Smooth muscle cell (in vitro differentiated cells): Measurements from ENCODE around the gene PTPRF. TPM values are rescaled to one million over a fixed set of nuclear protein-coding genes. Genes with fewer than 3 reads are reported as not detected.
"Not testable (repeated sequence)": the region's sequence is repeated elsewhere in the genome, so short reads cannot be mapped to it uniquely, and the experiment has no call there.

Experiments
- DNase-seq: peaks from one replicate; lab custom pipeline; 2025; ENCODE audit not compliant: unreplicated experiment; lab: John Stamatoyannopoulos, UW
- H2AFZ ChIP-seq: fragments of 200-600 bp; sonication (generic); 2 replicates; pipeline ENCODE4 v1.6.0; 2016; ENCODE audit warnings: antibody characterized with exemption, low read depth, mild to moderate bottlenecking
- H3F3A ChIP-seq: fragments of 200-600 bp; sonication (generic); 2 replicates; pipeline ENCODE4 v1.6.0; 2017; ENCODE audit warnings: antibody characterized with exemption, low read depth
- H3K27ac ChIP-seq: fragments of 200-600 bp; sonication (generic); 2 replicates; pipeline ENCODE4 v1.5.1; 2016; ENCODE audit warnings: low read depth, mild to moderate bottlenecking
- H3K27me3 ChIP-seq: fragments of 200-600 bp; sonication (generic); 2 replicates; pipeline ENCODE4 v1.6.1; 2016; ENCODE audit warnings: low read depth, mild to moderate bottlenecking
- H3K36me3 ChIP-seq: fragments of 200-600 bp; sonication (generic); 2 replicates; pipeline ENCODE4 v1.5.1; 2016; ENCODE audit warnings: low read depth
- H3K4me1 ChIP-seq: fragments of 200-600 bp; sonication (generic); 2 replicates; pipeline ENCODE4 v1.5.1; 2016; ENCODE audit warnings: low read depth
- H3K4me2 ChIP-seq: fragments of 200-600 bp; sonication (generic); 2 replicates; pipeline ENCODE4 v1.6.0; 2016; ENCODE audit warnings: mild to moderate bottlenecking
- H3K4me3 ChIP-seq: fragments of 200-600 bp; sonication (generic); 2 replicates; pipeline ENCODE4 v1.5.1; 2016; ENCODE audit warnings: mild to moderate bottlenecking
- H3K79me2 ChIP-seq: fragments of 200-600 bp; sonication (generic); 2 replicates; pipeline ENCODE4 v1.6.0; 2016; ENCODE audit warnings: low read depth, mild to moderate bottlenecking
- H3K9ac ChIP-seq: fragments of 200-600 bp; sonication (generic); 2 replicates; pipeline ENCODE4 v1.6.0; 2016; ENCODE audit warnings: low read depth
- H3K9me3 ChIP-seq: fragments of 200-600 bp; sonication (generic); replicated peaks from 2 replicates; pipeline ENCODE4 v1.5.1; 2016; ENCODE audit warnings: low read depth
- H4K20me1 ChIP-seq: fragments of 200-600 bp; sonication (generic); 2 replicates; pipeline ENCODE4 v1.6.0; 2016; ENCODE audit warnings: low read depth
- WGBS: methylation state at CpG from one replicate; pipeline ENCODE4 v1.1.7; 2016; ENCODE audit warnings: low lambda C conversion rate; 5-methylcytosine and 5-hydroxymethylcytosine counted together
- polyA plus RNA-seq: library from polyadenylated mRNA; unstranded; fragments of >200 nt; fragmentation: Nextera tagmentation; extraction: Ambion mirVana; gene quantifications from 2 replicates; pipeline ENCODE4 v1.2.1, GENCODE V29; 2016
- total RNA-seq: library from RNA; depleted of rRNA; stranded (reverse); fragments of >200 nt; gene quantifications from 2 replicates; pipeline ENCODE4 v1.2.3, GENCODE V29; 2014
- TF ChIP-seq, protein P1 (sequence below): fragments of 200-600 bp; sonication (generic); IDR thresholded peaks from 2 replicates; pipeline ENCODE4 v1.5.1; 2017; ENCODE audit warnings: borderline replicate concordance, mild to moderate bottlenecking, antibody characterized with exemption; ENCODE audit not compliant: insufficient read depth, poor library complexity, severe bottlenecking

Gene PTPRF
- total and polyA plus RNA-seq, 2 experiments from 2014 or later = 39.9 to 71.0 TPM

DNA sequence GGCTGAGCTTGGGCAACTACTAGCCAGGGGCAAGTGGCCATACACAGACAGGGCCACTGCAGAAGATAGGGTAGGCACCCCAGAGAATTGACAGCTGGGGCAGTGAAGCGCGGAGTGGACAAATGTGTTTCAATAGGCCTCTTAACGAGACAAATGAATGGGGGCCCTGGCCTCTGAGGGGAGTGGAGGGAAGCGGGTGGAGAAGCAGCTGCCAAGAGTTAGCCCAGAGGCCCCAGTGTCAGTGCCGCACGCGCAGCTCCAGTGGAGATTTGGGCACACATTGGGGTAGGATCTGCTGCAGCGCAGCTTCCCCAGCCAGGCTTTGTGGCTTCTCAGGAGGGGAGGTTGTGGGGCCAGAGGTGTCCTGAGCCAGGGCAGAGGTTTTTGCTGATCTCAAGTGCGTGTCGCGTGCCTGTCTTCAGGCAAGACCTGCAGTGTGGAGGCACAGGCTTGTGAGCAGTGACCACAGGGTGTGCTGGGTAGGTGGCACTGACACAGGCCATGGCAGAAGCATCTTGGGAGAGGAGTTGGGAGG, 16.9 kb downstream of the PTPRF start:
- H3K4me1 ChIP-seq = peaks cover 35% of the 10 kb centered on the region
- TF ChIP-seq, protein P1, sequence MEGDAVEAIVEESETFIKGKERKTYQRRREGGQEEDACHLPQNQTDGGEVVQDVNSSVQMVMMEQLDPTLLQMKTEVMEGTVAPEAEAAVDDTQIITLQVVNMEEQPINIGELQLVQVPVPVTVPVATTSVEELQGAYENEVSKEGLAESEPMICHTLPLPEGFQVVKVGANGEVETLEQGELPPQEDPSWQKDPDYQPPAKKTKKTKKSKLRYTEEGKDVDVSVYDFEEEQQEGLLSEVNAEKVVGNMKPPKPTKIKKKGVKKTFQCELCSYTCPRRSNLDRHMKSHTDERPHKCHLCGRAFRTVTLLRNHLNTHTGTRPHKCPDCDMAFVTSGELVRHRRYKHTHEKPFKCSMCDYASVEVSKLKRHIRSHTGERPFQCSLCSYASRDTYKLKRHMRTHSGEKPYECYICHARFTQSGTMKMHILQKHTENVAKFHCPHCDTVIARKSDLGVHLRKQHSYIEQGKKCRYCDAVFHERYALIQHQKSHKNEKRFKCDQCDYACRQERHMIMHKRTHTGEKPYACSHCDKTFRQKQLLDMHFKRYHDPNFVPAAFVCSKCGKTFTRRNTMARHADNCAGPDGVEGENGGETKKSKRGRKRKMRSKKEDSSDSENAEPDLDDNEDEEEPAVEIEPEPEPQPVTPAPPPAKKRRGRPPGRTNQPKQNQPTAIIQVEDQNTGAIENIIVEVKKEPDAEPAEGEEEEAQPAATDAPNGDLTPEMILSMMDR = no peak
- whole genome bisulfite sequencing = 82% methylated on average over 11 of the region's 11 CpGs
- H3K27me3 ChIP-seq = no peaks in the 10 kb centered on the region
- H3K4me2 ChIP-seq = no peak overlapping the region
- peak overlapping the region; percentile 69 for H3K27ac ChIP-seq
- H3K9ac ChIP-seq = peak overlapping the region; percentile 41
- no peak for DNase-seq
- H2AFZ ChIP-seq = no peak overlapping the region
- H3K79me2 ChIP-seq = peaks cover 13% of the 10 kb centered on the region
- H3K36me3 ChIP-seq = no peaks in the 10 kb centered on the region
- no peaks in the 10 kb centered on the region for H3K9me3 ChIP-seq
- no peak overlapping the region for H3K4me3 ChIP-seq
- H3F3A ChIP-seq = no peaks in the 10 kb centered on the region
- peaks cover 23% of the 10 kb centered on the region for H4K20me1 ChIP-seq

DNA sequence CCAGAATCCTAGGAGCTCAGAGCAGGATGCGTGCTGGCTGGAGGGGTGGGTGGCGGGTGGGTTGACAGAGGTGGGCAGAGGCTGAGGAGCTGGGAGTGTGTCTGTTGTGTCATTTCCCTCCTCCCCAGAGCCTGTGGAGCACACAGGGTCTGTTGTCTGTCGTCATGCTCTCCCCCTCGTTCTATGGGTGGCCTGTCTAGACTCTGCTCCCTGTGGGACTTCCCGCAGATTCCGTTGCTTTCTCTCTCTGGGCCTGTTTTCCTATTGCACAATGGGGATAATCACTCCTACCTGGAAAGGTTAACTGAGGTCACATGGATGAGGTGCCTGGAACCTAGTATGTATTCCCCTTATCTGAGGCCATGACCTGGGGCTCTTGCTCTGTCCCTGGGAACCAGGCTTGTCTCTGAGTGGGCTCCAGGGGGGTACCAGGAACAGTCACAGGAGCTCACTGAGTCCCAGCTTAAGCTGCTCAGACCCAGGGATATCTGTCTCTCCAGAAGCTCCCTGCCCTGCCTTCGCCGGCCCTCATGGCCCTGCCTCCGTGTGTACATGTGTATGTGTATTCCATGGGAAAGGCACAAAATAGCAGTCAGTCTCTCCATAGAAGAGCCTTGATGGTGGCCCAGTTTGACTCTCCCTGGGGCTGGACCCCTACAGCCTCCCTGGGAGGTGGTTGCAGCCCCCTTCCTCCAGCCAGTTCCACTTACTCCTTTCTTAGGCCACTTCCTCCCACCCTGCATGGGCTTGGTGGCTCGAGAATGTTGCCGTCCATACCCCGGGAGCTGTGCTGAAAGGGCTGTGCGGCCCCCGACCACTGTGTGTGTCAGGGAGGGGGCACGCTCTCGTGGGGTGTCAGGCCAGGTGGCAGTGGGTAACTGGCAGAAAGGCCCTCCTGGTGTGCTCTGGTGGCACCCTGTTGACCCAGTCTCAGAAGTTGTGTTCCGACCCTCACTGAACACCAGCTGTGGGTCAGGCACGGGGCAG, 17.9 kb downstream of the PTPRF start:
- no peak overlapping the region for H3K4me2 ChIP-seq
- peak overlapping the region; percentile 69 for H3K27ac ChIP-seq
- no peaks in the 10 kb centered on the region for H3K9me3 ChIP-seq
- peaks cover 35% of the 10 kb centered on the region for H3K4me1 ChIP-seq
- H3F3A ChIP-seq = no peaks in the 10 kb centered on the region
- H4K20me1 ChIP-seq = peaks cover 13% of the 10 kb centered on the region
- TF ChIP-seq, protein P1 = no peak
- H3K27me3 ChIP-seq = no peaks in the 10 kb centered on the region
- H3K36me3 ChIP-seq = no peaks in the 10 kb centered on the region
- H3K9ac ChIP-seq = peak overlapping the region; percentile 41
- no peak overlapping the region for H3K4me3 ChIP-seq
- DNase-seq = no peak
- H3K79me2 ChIP-seq = peaks cover 7% of the 10 kb centered on the region
- H2AFZ ChIP-seq = no peak overlapping the region
- WGBS = 68% methylated on average over 18 of the region's 18 CpGs

DNA sequence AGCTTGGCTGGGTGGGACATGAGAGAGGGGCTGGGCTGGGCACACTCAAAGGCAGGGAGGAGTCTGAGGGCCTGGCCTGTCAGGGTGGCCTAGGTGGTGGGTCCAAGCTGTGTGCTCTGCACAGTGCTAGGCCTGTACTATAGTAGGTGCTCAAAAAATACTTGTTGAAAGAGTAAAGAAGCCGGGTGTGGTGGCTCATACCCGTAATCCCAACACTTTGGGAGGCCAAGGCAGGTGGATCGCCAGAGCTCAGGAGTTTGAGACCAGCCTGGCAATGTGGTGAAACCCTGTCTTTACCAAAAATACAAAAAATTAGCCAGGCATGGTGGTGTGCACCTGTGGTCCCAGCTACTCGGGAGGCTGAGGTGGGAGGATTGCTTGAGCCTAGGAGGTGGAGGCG, 18.7 kb downstream of the PTPRF start:
- Histone ChIP-seq H3K27ac (peak overlapping the region; percentile 69), H3K4me2 (peak overlapping the region; percentile 61), H3K4me1 (peaks cover 35% of the 10 kb centered on the region)
- not testable (repeated sequence) for H3K9me3 ChIP-seq, H3F3A ChIP-seq, DNase-seq, H3K9ac ChIP-seq, H2AFZ ChIP-seq, H3K36me3 ChIP-seq, H3K79me2 ChIP-seq, H3K4me3 ChIP-seq, H3K27me3 ChIP-seq, H4K20me1 ChIP-seq
- WGBS = 86% methylated on average over 5 of the region's 5 CpGs

DNA sequence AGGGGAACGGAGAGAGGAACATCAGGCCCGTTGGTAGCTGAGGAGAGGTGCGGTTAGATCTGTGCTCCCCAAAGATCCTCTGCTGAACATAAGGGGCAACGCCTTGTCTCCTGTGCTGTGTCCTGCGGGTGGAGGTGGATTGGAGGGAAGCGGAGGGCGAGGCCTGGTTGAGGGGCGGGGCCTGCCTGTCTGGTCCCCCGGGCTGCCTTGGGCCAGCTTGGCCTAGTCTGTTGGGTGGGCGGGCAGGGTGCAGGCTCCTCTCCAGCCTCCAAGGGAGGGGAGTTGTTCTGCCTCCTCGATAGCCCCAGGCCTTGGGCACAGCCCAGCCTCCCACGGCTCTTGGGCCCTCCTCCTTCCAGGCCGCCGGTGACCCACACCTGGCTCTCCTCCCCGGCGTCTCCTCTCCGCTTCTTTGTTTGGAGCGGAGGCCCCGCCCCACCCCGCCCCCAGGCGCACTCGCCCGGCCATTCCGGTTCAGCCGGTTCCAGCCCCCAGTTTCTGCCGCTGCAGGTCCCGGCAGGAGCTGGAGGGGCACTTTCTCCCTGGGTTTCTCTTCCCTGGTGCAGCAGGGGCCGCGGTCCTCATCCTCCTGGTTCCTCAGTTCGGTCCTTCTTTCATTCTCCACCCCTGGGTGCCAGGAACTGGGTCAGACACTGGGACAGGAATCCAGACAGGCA, 19.4 kb downstream of the PTPRF start:
- WGBS = 19% methylated on average over 8 of the region's 30 CpGs
- Histone ChIP-seq H3K9me3 (no peaks in the 10 kb centered on the region), H3K27me3 (no peaks in the 10 kb centered on the region), H3K9ac (no peak overlapping the region), H3K27ac (peak overlapping the region; percentile 69), H4K20me1 (no peaks in the 10 kb centered on the region), H3K4me2 (peak overlapping the region; percentile 61), H3F3A (peaks cover 2% of the 10 kb centered on the region), H2AFZ (no peak overlapping the region), H3K4me1 (peaks cover 34% of the 10 kb centered on the region), H3K4me3 (peak overlapping the region; percentile 19), H3K79me2 (no peaks in the 10 kb centered on the region), H3K36me3 (no peaks in the 10 kb centered on the region)
- DNase-seq = no peak
- TF ChIP-seq, protein P1 = no peak
